ENCODE data around the gene EML1.

DNA sequence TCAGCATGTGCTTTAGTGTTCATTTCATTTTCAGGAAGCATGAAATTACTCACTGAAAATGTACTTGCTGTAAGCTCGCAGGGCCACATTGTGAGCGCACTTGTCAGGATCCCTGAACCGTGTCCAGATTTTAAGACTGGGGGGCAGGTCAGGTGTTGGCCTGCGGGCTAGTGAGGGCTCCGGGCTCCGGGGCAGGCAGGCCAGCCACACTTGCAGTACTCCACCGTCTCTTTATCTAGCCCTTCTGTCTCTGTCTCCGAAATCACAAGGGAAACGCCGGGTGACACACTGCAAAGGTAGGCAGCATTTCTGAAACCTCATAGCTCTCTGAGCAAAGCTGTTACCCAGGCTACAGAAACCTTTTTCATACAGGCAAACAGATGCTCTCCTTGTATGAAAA is 98.7 kb downstream of the EML1 start:
- TF ChIP-seq POLR2A (IDR thresholded peaks at IDR 0.05), result no peak
- TF ChIP-seq, protein P1, sequence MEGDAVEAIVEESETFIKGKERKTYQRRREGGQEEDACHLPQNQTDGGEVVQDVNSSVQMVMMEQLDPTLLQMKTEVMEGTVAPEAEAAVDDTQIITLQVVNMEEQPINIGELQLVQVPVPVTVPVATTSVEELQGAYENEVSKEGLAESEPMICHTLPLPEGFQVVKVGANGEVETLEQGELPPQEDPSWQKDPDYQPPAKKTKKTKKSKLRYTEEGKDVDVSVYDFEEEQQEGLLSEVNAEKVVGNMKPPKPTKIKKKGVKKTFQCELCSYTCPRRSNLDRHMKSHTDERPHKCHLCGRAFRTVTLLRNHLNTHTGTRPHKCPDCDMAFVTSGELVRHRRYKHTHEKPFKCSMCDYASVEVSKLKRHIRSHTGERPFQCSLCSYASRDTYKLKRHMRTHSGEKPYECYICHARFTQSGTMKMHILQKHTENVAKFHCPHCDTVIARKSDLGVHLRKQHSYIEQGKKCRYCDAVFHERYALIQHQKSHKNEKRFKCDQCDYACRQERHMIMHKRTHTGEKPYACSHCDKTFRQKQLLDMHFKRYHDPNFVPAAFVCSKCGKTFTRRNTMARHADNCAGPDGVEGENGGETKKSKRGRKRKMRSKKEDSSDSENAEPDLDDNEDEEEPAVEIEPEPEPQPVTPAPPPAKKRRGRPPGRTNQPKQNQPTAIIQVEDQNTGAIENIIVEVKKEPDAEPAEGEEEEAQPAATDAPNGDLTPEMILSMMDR (IDR thresholded peaks at IDR 0.05), result no peak

All from right lobe of liver (tissue), 4 donors.